ENCODE measurements around the gene TOR1A.

DNA sequence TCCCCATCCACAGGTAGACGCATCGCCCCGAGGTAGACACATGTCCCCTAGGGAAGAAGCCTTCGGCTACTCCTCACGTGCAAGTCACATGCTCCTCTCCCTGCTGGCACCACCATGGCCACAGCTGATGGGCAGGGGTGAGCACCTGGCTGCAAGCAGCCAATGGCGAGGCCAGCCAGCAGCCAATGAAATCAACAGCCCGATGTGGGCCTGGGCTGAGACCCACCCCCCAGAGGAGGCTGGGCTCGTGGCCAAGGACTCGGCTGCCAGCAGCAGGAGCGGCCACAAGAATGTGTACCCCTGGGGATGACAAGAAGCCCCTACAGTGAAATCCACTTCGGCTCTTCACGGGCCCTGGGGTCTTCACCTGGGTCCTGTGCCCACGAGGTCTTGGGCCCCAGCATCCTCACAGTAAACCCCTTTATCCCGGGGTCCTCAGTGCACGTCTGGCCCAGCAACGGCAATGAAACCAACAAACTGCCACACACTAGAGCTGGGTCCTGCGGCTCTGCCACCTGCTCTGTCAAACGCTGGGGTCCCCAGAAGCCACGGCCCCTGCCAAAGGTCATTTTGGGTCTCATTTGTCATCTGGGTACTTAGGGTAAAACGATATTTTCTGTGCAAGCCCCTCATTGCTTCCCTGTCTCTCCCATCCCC is 49.0 kb downstream of the TOR1A start:
- TF ChIP-seq, protein P1, sequence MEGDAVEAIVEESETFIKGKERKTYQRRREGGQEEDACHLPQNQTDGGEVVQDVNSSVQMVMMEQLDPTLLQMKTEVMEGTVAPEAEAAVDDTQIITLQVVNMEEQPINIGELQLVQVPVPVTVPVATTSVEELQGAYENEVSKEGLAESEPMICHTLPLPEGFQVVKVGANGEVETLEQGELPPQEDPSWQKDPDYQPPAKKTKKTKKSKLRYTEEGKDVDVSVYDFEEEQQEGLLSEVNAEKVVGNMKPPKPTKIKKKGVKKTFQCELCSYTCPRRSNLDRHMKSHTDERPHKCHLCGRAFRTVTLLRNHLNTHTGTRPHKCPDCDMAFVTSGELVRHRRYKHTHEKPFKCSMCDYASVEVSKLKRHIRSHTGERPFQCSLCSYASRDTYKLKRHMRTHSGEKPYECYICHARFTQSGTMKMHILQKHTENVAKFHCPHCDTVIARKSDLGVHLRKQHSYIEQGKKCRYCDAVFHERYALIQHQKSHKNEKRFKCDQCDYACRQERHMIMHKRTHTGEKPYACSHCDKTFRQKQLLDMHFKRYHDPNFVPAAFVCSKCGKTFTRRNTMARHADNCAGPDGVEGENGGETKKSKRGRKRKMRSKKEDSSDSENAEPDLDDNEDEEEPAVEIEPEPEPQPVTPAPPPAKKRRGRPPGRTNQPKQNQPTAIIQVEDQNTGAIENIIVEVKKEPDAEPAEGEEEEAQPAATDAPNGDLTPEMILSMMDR (conservative IDR thresholded peaks at IDR 0.05 in 1 of 2, IDR thresholded peaks at IDR 0.05 in 1 of 2; ENCODE audit: extremely low read depth in 1 of 2, insufficient read depth in 1 of 2, low read depth in 1 of 2, low read length in 2 of 2) = no peak
- TF ChIP-seq EZH2 (IDR thresholded peaks at IDR 0.05; ENCODE audit: borderline replicate concordance, low read length) = no peak

Measured in mammary epithelial cell (primary cell).